NB4 (cell line): ENCODE measurements around the gene SCRN3.

Experiments used
- DNase-seq: peaks from one replicate; pipeline ENCODE4 v3.0.0; 2010; ENCODE audit warnings: low read depth
- H3K4me3 ChIP-seq: one replicate; pipeline ENCODE4 v1.5.1; 2011; ENCODE audit warnings: mild to moderate bottlenecking, low read depth, low read length, moderate library complexity
- MYC ChIP-seq: IDR thresholded peaks from 2 replicates; pipeline ENCODE4 v1.6.1; 2011; ENCODE audit warnings: low read depth, low read length
- POLR2A ChIP-seq: IDR thresholded peaks from 2 replicates; pipeline ENCODE4 v1.6.1; 2011; ENCODE audit warnings: mild to moderate bottlenecking; ENCODE audit not compliant: insufficient read length; ENCODE audit errors: extremely low read depth
- TF ChIP-seq, protein P1 (sequence below): IDR thresholded peaks from 2 replicates; pipeline ENCODE4 v1.6.1; 2011; ENCODE audit warnings: low read depth, low read length
- TF ChIP-seq, protein P2 (sequence below): IDR thresholded peaks from one replicate; pipeline ENCODE4 v1.5.1; 2012; ENCODE audit warnings: low read depth, low read length

SCRN3 gene

DNA sequence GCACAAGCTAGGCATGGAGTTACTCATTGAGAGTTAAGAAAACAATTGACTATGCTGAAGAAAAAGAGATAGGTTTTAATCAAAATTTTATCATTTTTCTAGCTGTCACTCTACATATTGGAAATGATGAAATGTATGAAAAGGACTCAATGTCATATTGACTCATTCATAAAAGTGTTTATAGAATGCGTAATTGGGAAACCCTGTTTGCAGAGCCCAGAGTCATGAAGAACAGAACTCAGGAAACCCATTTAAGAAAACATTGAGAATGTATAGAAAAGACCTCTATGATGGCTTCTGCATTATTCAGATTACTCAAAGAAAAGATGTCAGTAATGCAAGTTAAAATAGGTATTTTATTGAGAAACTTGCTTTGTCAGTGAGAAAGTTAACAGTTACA lies 36.4 kb downstream of the SCRN3 start:
- TF ChIP-seq, protein P1, sequence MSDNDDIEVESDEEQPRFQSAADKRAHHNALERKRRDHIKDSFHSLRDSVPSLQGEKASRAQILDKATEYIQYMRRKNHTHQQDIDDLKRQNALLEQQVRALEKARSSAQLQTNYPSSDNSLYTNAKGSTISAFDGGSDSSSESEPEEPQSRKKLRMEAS, result no peak
- no peak for TF ChIP-seq POLR2A
- DNase-seq, result no peak
- H3K4me3 ChIP-seq, result no peak overlapping the region

DNA sequence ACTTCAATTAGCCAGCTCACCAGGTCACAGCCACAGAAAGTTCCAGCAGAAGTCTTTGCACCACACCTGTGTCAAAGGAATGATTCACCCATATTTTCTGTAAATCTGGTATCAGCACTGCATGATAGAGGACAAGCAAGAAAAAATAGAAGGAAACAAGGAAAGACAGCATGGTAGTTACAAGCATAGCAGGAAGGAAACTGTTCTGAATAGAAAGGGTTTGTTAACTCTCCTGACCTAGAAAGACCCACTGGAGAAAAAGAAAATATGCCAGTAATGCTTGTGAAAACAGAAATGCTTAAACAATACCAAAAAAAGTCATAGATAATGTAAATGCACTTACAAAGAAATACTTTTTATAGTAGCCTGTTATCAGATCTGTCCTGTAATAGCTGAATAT lies 40.8 kb downstream of the SCRN3 start:
- no peak for TF ChIP-seq MYC
- TF ChIP-seq, protein P1, result no peak
- TF ChIP-seq, protein P2, sequence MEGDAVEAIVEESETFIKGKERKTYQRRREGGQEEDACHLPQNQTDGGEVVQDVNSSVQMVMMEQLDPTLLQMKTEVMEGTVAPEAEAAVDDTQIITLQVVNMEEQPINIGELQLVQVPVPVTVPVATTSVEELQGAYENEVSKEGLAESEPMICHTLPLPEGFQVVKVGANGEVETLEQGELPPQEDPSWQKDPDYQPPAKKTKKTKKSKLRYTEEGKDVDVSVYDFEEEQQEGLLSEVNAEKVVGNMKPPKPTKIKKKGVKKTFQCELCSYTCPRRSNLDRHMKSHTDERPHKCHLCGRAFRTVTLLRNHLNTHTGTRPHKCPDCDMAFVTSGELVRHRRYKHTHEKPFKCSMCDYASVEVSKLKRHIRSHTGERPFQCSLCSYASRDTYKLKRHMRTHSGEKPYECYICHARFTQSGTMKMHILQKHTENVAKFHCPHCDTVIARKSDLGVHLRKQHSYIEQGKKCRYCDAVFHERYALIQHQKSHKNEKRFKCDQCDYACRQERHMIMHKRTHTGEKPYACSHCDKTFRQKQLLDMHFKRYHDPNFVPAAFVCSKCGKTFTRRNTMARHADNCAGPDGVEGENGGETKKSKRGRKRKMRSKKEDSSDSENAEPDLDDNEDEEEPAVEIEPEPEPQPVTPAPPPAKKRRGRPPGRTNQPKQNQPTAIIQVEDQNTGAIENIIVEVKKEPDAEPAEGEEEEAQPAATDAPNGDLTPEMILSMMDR, result no peak
- TF ChIP-seq POLR2A, result no peak
- DNase-seq, result no peak
- no peak overlapping the region for H3K4me3 ChIP-seq

DNA sequence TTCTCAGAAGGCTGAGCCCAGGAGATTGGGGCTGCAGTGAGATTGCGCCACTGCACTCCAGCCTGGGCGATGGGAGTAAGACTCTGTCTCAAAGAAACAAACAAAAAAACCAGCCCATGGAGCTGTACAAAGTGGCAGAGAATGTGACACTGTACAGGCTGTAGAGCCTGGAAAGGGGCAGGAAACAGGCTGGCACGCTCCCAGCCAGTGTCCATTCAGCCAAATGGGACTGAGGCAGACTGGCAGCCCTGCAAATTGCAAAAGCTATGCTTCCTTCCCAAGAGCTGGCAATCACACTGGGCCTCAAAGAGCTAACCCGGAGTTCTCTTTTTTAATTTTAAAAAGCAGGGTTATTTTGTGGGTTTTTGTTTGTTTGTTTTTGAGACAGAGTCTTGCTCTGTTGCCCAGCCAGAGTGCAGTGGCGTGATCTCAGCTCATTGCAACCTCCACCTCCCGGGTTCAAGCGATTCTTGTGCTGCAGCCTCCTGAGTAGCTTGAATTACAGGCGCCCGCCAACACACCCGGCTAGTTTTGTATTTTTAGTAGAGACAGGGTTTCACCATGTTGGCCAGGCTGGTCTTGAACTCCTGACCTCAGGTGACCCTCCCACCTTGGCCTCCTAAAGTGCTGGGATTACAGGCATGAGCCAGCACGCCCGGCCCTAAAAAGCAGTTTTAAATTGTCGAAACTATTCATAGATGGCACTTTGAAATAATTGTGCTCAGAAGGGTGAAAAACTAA lies 42.8 kb downstream of the SCRN3 start:
- DNase-seq, result no peak
- no peak overlapping the region for H3K4me3 ChIP-seq
- TF ChIP-seq MYC, result no peak
- TF ChIP-seq, protein P1, result no peak
- no peak for TF ChIP-seq POLR2A
- TF ChIP-seq, protein P2, result no peak

DNA sequence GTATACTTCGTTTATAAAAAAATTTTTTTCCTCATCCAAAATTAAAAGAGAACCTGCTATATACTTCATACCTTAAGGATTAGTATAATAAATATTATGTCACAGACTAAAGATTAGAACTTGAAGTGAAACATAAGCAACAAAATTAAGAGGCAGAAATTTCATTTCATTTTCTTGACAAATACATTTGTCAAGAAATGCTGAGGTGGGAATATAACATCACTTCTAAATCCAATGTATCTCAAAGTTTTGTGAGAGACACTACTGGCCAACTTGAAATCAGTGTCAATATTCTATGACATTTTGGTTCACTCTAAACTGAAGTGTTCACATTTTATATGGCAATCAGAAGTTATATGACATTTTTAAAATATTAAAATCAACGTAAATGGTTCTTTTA lies 43.8 kb downstream of the SCRN3 start:
- TF ChIP-seq, protein P1, result no peak
- TF ChIP-seq MYC, result no peak
- TF ChIP-seq, protein P2, result no peak
- TF ChIP-seq POLR2A, result no peak
- DNase-seq, result no peak
- no peak overlapping the region for H3K4me3 ChIP-seq

DNA sequence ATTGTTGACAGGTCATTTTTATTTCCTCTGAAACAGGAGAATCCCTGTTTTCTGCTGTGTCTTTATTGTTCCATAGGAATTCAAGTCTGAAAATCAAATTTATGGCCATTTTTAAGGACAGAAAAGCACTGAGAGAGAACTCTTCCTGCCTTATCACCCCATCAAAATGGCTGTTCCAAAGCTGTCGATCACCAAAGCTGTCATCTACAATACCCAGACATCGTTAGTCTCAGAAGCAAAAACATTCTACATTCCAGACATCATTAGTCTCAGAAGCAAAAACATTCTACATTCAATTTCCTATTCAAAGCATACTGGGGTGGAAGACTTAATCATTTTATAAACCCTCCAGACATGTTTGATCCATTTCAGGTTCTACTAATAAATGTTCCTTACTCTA lies 44.4 kb downstream of the SCRN3 start:
- H3K4me3 ChIP-seq, result no peak overlapping the region
- TF ChIP-seq, protein P1, result no peak
- TF ChIP-seq MYC (no peak), POLR2A (no peak)
- TF ChIP-seq, protein P2, result no peak
- DNase-seq, result no peak

DNA sequence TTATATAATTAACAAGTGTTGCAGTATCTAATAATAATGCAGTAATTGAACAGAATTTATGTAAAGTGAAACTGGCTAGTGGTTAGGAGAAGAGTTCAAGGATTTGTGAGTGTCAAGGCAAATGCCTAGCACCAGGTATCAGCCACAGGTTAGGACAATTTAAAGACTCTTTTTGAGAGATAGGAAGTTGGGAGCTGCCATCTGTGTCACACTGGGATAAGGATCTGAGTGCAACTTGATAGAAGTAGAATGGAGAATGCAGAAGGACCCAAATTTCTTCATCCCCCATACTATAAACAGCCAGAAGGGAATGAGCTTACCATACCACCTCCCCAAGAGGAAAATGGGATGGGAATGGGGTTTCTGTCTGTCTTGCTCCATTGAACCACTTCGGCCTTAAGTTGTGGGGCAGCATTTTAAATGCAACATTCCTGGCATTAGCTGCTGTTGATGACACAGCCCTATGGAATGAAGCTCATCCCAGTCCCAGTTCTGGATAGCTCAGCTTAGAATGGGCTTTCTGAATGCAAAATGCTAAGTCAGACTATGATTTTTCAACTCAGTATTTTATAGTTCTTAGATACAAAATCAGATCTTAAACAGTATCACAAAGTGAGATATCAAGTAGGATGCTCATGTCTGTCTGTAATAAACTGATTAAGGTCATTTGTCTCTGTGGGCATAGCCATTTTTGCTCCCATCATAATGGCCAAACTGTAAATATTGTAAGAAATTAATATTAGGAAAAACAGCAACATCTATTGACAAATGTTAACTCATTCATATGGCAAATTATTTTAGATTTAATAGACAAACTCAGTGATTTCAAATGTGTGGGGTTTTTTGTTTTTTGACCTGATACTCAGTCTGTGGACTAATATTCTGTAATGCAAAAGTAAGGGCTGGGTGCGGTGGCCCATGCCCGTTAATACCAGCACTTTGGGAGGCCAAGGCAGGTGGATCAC lies 47.3 kb downstream of the SCRN3 start:
- no peak overlapping the region for H3K4me3 ChIP-seq
- TF ChIP-seq MYC, result no peak
- TF ChIP-seq, protein P2, result no peak
- TF ChIP-seq, protein P1, result no peak
- no peak for TF ChIP-seq POLR2A
- no peak for DNase-seq
